ENCODE data around the gene FUT8. TPM values are rescaled to one million over a fixed set of nuclear protein-coding genes. Genes with fewer than 3 reads are reported as not detected.

FUT8 gene
- total RNA-seq, 4 donors from 2014 or later = 15.2 to 38.0 (median 20.7) TPM

- Histone ChIP-seq H3K27ac (no peak overlapping the region), H3K36me3 (no peaks in the 10 kb centered on the region), H3K27me3 (no peaks in the 10 kb centered on the region), H3K4me1 (no peaks in the 10 kb centered on the region), H3K9me3 (peaks cover 8% of the 10 kb centered on the region), H3K4me3 (no peak overlapping the region)
- WGBS = 100% methylated on average over 2 of the region's 2 CpGs
- DNase-seq (ENCODE audit: low spot score in 2 of 2) = no peak
- no peak for TF ChIP-seq POLR2A (IDR thresholded peaks at IDR 0.05)
- TF ChIP-seq EP300 (IDR thresholded peaks at IDR 0.05) = no peak
- TF ChIP-seq, protein P1, sequence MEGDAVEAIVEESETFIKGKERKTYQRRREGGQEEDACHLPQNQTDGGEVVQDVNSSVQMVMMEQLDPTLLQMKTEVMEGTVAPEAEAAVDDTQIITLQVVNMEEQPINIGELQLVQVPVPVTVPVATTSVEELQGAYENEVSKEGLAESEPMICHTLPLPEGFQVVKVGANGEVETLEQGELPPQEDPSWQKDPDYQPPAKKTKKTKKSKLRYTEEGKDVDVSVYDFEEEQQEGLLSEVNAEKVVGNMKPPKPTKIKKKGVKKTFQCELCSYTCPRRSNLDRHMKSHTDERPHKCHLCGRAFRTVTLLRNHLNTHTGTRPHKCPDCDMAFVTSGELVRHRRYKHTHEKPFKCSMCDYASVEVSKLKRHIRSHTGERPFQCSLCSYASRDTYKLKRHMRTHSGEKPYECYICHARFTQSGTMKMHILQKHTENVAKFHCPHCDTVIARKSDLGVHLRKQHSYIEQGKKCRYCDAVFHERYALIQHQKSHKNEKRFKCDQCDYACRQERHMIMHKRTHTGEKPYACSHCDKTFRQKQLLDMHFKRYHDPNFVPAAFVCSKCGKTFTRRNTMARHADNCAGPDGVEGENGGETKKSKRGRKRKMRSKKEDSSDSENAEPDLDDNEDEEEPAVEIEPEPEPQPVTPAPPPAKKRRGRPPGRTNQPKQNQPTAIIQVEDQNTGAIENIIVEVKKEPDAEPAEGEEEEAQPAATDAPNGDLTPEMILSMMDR (IDR thresholded peaks at IDR 0.05) = no peak
- TF ChIP-seq POLR2AphosphoS5 (IDR thresholded peaks at IDR 0.05) = no peak
Observed at GRCh38 chr14:65536781-65537423, 124.4 kb downstream of the FUT8 start.

DNA sequence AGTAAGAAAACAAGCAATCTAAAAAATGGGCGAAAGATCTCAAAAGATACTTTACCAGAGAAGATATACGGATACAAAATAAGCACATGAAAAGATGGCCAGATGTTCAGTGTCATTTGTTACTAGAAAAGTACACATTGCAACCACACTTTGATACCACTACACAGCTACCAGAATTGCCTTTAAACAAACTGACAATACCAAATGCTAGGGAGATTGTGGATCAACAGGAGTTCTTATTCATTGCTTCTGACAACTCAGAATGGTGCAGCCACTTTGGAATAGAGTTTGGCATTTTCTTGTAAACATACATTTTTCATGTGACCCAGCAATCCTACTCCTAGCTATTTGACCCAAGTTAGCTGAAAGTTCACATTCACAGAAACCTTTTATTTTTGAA, 136.3 kb downstream of the FUT8 start:
- TF ChIP-seq POLR2AphosphoS5 (IDR thresholded peaks at IDR 0.05) = no peak
- TF ChIP-seq EP300 (IDR thresholded peaks at IDR 0.05) = no peak
- TF ChIP-seq, protein P1 (IDR thresholded peaks at IDR 0.05) = no peak
- TF ChIP-seq POLR2A (IDR thresholded peaks at IDR 0.05) = no peak
- Histone ChIP-seq H3K36me3 (no peaks in the 10 kb centered on the region), H3K4me3 (no peak overlapping the region), H3K27ac (no peak overlapping the region), H3K27me3 (no peaks in the 10 kb centered on the region), H3K9me3 (no peaks in the 10 kb centered on the region), H3K4me1 (no peaks in the 10 kb centered on the region)
- no peak for DNase-seq (ENCODE audit: low spot score in 2 of 2)
- 92% methylated on average over 2 of the region's 2 CpGs for WGBS

GRCh38 chr14:65549429-65549828, 136.9 kb downstream of the FUT8 start:
- DNase-seq (ENCODE audit: low spot score in 2 of 2) = no peak
- no peaks in the 10 kb centered on the region for H3K27me3 ChIP-seq
- 41% methylated on average over 2 of the region's 2 CpGs for WGBS
- H3K4me1 ChIP-seq = no peaks in the 10 kb centered on the region
- no peak overlapping the region for H3K4me3 ChIP-seq
- no peaks in the 10 kb centered on the region for H3K9me3 ChIP-seq
- TF ChIP-seq EP300 (IDR thresholded peaks at IDR 0.05) = no peak
- TF ChIP-seq POLR2AphosphoS5 (IDR thresholded peaks at IDR 0.05) = no peak
- TF ChIP-seq POLR2A (IDR thresholded peaks at IDR 0.05) = no peak
- TF ChIP-seq, protein P1 (IDR thresholded peaks at IDR 0.05) = no peak
- H3K27ac ChIP-seq = no peak overlapping the region
- H3K36me3 ChIP-seq = no peaks in the 10 kb centered on the region

- no peaks in the 10 kb centered on the region for H3K27me3 ChIP-seq
- WGBS = 81% methylated on average over 6 of the region's 6 CpGs
- H3K27ac ChIP-seq = no peak overlapping the region
- no peaks in the 10 kb centered on the region for H3K36me3 ChIP-seq
- no peak for DNase-seq (ENCODE audit: low spot score in 2 of 2)
- no peaks in the 10 kb centered on the region for H3K4me1 ChIP-seq
- TF ChIP-seq POLR2AphosphoS5 (IDR thresholded peaks at IDR 0.05) (no peak), EP300 (IDR thresholded peaks at IDR 0.05) (no peak)
- no peaks in the 10 kb centered on the region for H3K9me3 ChIP-seq
- no peak overlapping the region for H3K4me3 ChIP-seq
Observed at GRCh38 chr14:65550779-65551643, 138.5 kb downstream of the FUT8 start.

DNA sequence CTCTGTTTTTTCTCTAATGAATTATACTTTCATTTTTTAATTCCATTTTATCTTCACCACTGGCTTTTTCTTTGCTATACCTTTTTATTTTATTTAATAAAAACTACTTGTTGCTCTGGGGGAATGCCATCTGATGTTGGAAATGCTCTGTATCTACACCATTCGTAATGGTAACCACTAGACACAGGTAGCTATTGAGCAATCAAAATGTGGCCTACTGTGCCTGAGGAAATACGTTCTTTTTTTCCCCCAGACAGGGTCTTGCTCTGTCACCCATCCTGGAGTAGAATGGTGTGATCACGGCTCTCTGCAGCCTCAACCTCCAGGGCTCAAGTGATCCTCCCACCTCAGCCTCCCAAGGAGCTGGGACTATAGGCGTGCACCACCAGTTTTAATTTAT, 140.2 kb downstream of the FUT8 start:
- Histone ChIP-seq H3K4me3 (no peak overlapping the region), H3K4me1 (no peaks in the 10 kb centered on the region), H3K27ac (no peak overlapping the region), H3K36me3 (no peaks in the 10 kb centered on the region), H3K27me3 (no peaks in the 10 kb centered on the region), H3K9me3 (no peaks in the 10 kb centered on the region)
- 94% methylated on average over 4 of the region's 4 CpGs for WGBS
- DNase-seq (ENCODE audit: low spot score in 2 of 2) = no peak
- TF ChIP-seq EP300 (IDR thresholded peaks at IDR 0.05) = no peak
- no peak for TF ChIP-seq POLR2AphosphoS5 (IDR thresholded peaks at IDR 0.05)
- TF ChIP-seq, protein P1 (IDR thresholded peaks at IDR 0.05) = no peak
- TF ChIP-seq POLR2A (IDR thresholded peaks at IDR 0.05) = no peak

Data from suprapubic skin (tissue), 4 donors.